Stimulated activated CD8-positive, alpha-beta memory T cell treated with anti-CD3 and anti-CD28 coated beads, Interleukin-15, amount 100 ng/mL, for 1 hour (primary cell): ENCODE data around the gene FER1L5.

Experiments
- DNase-seq: peaks from one replicate; pipeline ENCODE4 v3.0.0-alpha.2; 2020; ENCODE audit warnings: low read depth

Gene FER1L5

GRCh38 chr2:96681540-96681939 lies 39.0 kb downstream of the FER1L5 start:
- no peak for DNase-seq

GRCh38 chr2:96683307-96683706 lies 40.7 kb downstream of the FER1L5 start:
- no peak for DNase-seq

- DNase-seq: no peak
Measured at GRCh38 chr2:96683972-96684820, 41.6 kb downstream of the FER1L5 start.

GRCh38 chr2:96684883-96685576 lies 42.5 kb downstream of the FER1L5 start:
- DNase-seq: no peak

- DNase-seq: no peak
Measured at GRCh38 chr2:96685577-96686459, 43.3 kb downstream of the FER1L5 start.

GRCh38 chr2:96687266-96687665 lies 44.7 kb downstream of the FER1L5 start:
- no peak for DNase-seq

- no peak for DNase-seq
Measured at GRCh38 chr2:96687711-96688640, 45.4 kb downstream of the FER1L5 start.

- DNase-seq: no peak
Measured at GRCh38 chr2:96688649-96689430, 46.3 kb downstream of the FER1L5 start.

- DNase-seq: no peak
Measured at GRCh38 chr2:96689431-96689991, 46.9 kb downstream of the FER1L5 start.

- DNase-seq: no peak
Measured at GRCh38 chr2:96690306-96691021, 47.9 kb downstream of the FER1L5 start.

GRCh38 chr2:96691022-96691612 lies 48.6 kb downstream of the FER1L5 start:
- no peak for DNase-seq

GRCh38 chr2:96692094-96692971 lies 49.8 kb downstream of the FER1L5 start:
- DNase-seq: no peak

- DNase-seq: no peak
Measured at GRCh38 chr2:96693286-96694200, 51.0 kb downstream of the FER1L5 start.

GRCh38 chr2:96694279-96694678 lies 51.7 kb downstream of the FER1L5 start:
- DNase-seq: no peak

- no peak for DNase-seq
Measured at GRCh38 chr2:96694816-96695455, 52.4 kb downstream of the FER1L5 start.

GRCh38 chr2:96695602-96696001 lies 53.0 kb downstream of the FER1L5 start:
- no peak for DNase-seq
